HCT116 (cell line): ENCODE data around the gene RRM1. TPM values are rescaled to one million over a fixed set of nuclear protein-coding genes. Genes with fewer than 3 reads are reported as not detected.

Experiments
- ATAC-seq: fragments of 200-7000 bp; cut with Tn5 transposase; 2 replicates; pipeline ENCODE4 v1.9.1; 2020; ENCODE audit warnings: mild to moderate bottlenecking, moderate library complexity
- BruUV-seq: library from RNA; stranded (reverse); fragments of 400-500 nt; replicated peaks from 2 replicates; lab custom pipeline; 2021; lab: Mats Ljungman, UMichigan
- CTCF ChIA-PET: fragments of 300-600 bp; sonication (Branson Sonifier 250); formaldehyde crosslinking; loops from one replicate; lab custom pipeline; 2021; ENCODE audit warnings: antibody characterized with exemption; lab: Charles Lee
- POLR2A ChIA-PET: fragments of 300-600, 350-600 bp; sonication (Branson Sonifier 250); formaldehyde crosslinking; loops from one replicate; lab custom pipeline; 2021; ENCODE audit warnings: antibody characterized with exemption; lab: Charles Lee
- RAD21 ChIA-PET, 2 experiments: fragments of 300-600 bp; sonication (Branson Sonifier 250); formaldehyde crosslinking; loops; one replicate each; lab custom pipeline; 2023; ENCODE audit warnings: low total read pairs in 2 of 2; ENCODE audit not compliant: uncharacterized antibody in 2 of 2, unreplicated experiment in 2 of 2, low non-redundant PET in 1 of 2; lab: Charles Lee
- DNase-seq: peaks from one replicate; pipeline ENCODE4 v3.0.0-alpha.2; 2010; ENCODE audit warnings: low read depth, low spot score
- H2AFZ ChIP-seq: fragments of 200-600 bp; shearing (Covaris generic), sonication (generic); 2 replicates; pipeline ENCODE4 v1.6.1; 2017; ENCODE audit warnings: low read depth, mixed run types, mixed read lengths, antibody characterized with exemption, low read length; ENCODE audit not compliant: poor library complexity, severe bottlenecking
- H3K27ac ChIP-seq: 2 replicates; pipeline ENCODE4 v1.5.1; 2012; ENCODE audit warnings: low read depth, low read length
- H3K27me3 ChIP-seq: fragments of 200-600 bp; sonication (generic); 2 replicates; pipeline ENCODE4 v1.6.1; 2016; ENCODE audit warnings: mixed run types, low read length, mixed read lengths; ENCODE audit not compliant: insufficient read depth
- H3K36me3 ChIP-seq, 2 experiments: fragments of 200-500 bp in 1 of 2; fragments of 200-600 bp in 1 of 2; sonication (Bioruptor generic) in 1 of 2; sonication (generic) in 1 of 2; 2 replicates each; pipeline versions ENCODE4 v1.5.1 to v1.6.1; 2014 to 2016; ENCODE audit warnings: low read length in 2 of 2, inconsistent platforms in 1 of 2, mixed read lengths in 1 of 2, mixed run types in 1 of 2; ENCODE audit not compliant: insufficient read depth in 2 of 2, control insufficient read depth in 1 of 2
- H3K4me1 ChIP-seq, 2 experiments: fragments of 200-600 bp in 1 of 2; sonication (generic) in 1 of 2; 2 replicates each; pipeline versions ENCODE4 v1.5.1 to v1.6.1; 2012 to 2017; ENCODE audit warnings: low read length in 2 of 2, inconsistent platforms in 1 of 2, mild to moderate bottlenecking in 1 of 2, mixed read lengths in 1 of 2, mixed run types in 1 of 2, moderate library complexity in 1 of 2; ENCODE audit not compliant: insufficient read depth in 2 of 2, control insufficient read depth in 1 of 2
- H3K4me2 ChIP-seq: fragments of 200-600 bp; sonication (generic); 2 replicates; pipeline ENCODE4 v1.6.1; 2017; ENCODE audit warnings: mixed run types, low read length, mixed read lengths
- H3K4me3 ChIP-seq, 2 experiments: fragments of 200-600 bp in 1 of 2; sonication (generic) in 1 of 2; replicated peaks in 1 of 2; 2 replicates each; pipeline ENCODE4 v1.5.1; 2011 to 2016; ENCODE audit warnings: low read length in 2 of 2, control low read depth in 1 of 2, low read depth in 1 of 2, mild to moderate bottlenecking in 1 of 2, mixed read lengths in 1 of 2, mixed run types in 1 of 2
- H3K79me2 ChIP-seq: fragments of 200-600 bp; sonication (generic); 2 replicates; pipeline ENCODE4 v1.6.1; 2017; ENCODE audit warnings: mild to moderate bottlenecking, mixed run types, low read length, moderate library complexity, mixed read lengths; ENCODE audit not compliant: insufficient read depth
- H3K9ac ChIP-seq: fragments of 200-600 bp; sonication (generic); 2 replicates; pipeline ENCODE4 v1.6.1; 2016; ENCODE audit warnings: low read length, mixed read lengths
- H3K9me2 ChIP-seq: fragments of 200-600 bp; sonication (generic), shearing (Covaris generic); 2 replicates; pipeline ENCODE4 v1.6.1; 2017; ENCODE audit warnings: mixed run types, mild to moderate bottlenecking, moderate library complexity; ENCODE audit not compliant: insufficient read depth
- H3K9me3 ChIP-seq, 2 experiments: fragments of 200-500 bp in 1 of 2; fragments of 200-600 bp in 1 of 2; sonication (Bioruptor generic) in 1 of 2; sonication (generic) in 1 of 2; 2 replicates each; pipeline ENCODE4 v1.6.1; 2014 to 2017; ENCODE audit warnings: low read length in 2 of 2, mixed read lengths in 2 of 2, inconsistent platforms in 1 of 2, low read depth in 1 of 2, mild to moderate bottlenecking in 1 of 2, mixed run types in 1 of 2, moderate library complexity in 1 of 2; ENCODE audit not compliant: control insufficient read depth in 1 of 2, insufficient read depth in 1 of 2
- H4K20me1 ChIP-seq: fragments of 200-600 bp; sonication (generic), shearing (Covaris generic); 2 replicates; pipeline ENCODE4 v1.6.1; 2017; ENCODE audit warnings: mixed run types, mild to moderate bottlenecking, moderate library complexity; ENCODE audit not compliant: insufficient read depth
- CBX3 ChIP-seq: IDR thresholded peaks from 2 replicates; pipeline ENCODE4 v1.6.1; 2012; ENCODE audit warnings: low read depth
- CTCF ChIP-seq, 3 experiments: fragments of 200-600 bp in 1 of 3; sonication (generic) in 1 of 3; IDR thresholded peaks in 2 of 3; conservative IDR thresholded peaks in 1 of 3; 2 replicates each; pipeline ENCODE4 v1.5.1; 2012 to 2017; ENCODE audit warnings: low read depth in 2 of 3, low read length in 2 of 3, antibody characterized with exemption in 1 of 3, borderline replicate concordance in 1 of 3, control low read depth in 1 of 3, mild to moderate bottlenecking in 1 of 3, mixed read lengths in 1 of 3, mixed run types in 1 of 3, moderate library complexity in 1 of 3; ENCODE audit not compliant: insufficient read depth in 1 of 3
- ELF1 ChIP-seq: IDR thresholded peaks from 2 replicates; pipeline ENCODE4 v1.6.1; 2012; ENCODE audit warnings: low read depth, borderline replicate concordance
- EZH2 ChIP-seq: fragments of 200-600 bp; sonication (generic); IDR thresholded peaks from 2 replicates; pipeline ENCODE4 v1.6.1; 2017; ENCODE audit warnings: antibody characterized with exemption, mixed run types
- FOSL1 ChIP-seq: IDR thresholded peaks from 2 replicates; pipeline ENCODE4 v1.6.1; 2012; ENCODE audit warnings: low read depth
- MAX ChIP-seq: IDR thresholded peaks from 2 replicates; pipeline ENCODE4 v1.6.1; 2012
- POLR2AphosphoS5 ChIP-seq: IDR thresholded peaks from 2 replicates; pipeline ENCODE4 v1.6.1; 2011; ENCODE audit warnings: mild to moderate bottlenecking, low read depth, low read length, moderate library complexity
- RAD21 ChIP-seq: IDR thresholded peaks from 2 replicates; pipeline ENCODE4 v1.6.1; 2012; ENCODE audit warnings: low read depth, mild to moderate bottlenecking
- SIN3A ChIP-seq: IDR thresholded peaks from 2 replicates; pipeline ENCODE4 v1.6.1; 2012; ENCODE audit warnings: low read depth
- SP1 ChIP-seq: IDR thresholded peaks from 2 replicates; pipeline ENCODE4 v1.6.1; 2012; ENCODE audit warnings: low read depth
- TCF7L2 ChIP-seq: IDR thresholded peaks from 2 replicates; pipeline ENCODE4 v1.7.0; 2011; ENCODE audit warnings: borderline replicate concordance, inconsistent platforms; ENCODE audit not compliant: insufficient read depth, insufficient read length; ENCODE audit errors: extremely low read depth
- YY1 ChIP-seq: IDR thresholded peaks from 2 replicates; pipeline ENCODE4 v1.6.1; 2011; ENCODE audit warnings: low read length, low read depth, moderate library complexity, mild to moderate bottlenecking; ENCODE audit not compliant: insufficient replicate concordance; ENCODE audit errors: extremely low read depth
- intact Hi-C: fragments of 100-400 bp; cut with micrococcal nuclease; formaldehyde crosslinking; loops from 2 replicates; pipeline ENCODE4 v1.10.0; 2022
- total RNA-seq: library from RNA; stranded (reverse); gene quantifications from one replicate; pipeline ENCODE4 v1.2.1, GENCODE V29; 2021; ENCODE audit not compliant: unreplicated experiment
- TF ChIP-seq, protein P1 (sequence below): IDR thresholded peaks from 2 replicates; pipeline ENCODE4 v1.6.1; 2011; ENCODE audit warnings: mild to moderate bottlenecking, low read length, moderate library complexity; ENCODE audit not compliant: insufficient replicate concordance; ENCODE audit errors: extremely low read depth

RRM1 gene
- total RNA-seq, 1 experiment from 2014 or later, result 134 TPM

GRCh38 chr11:4164884-4165590, 70.4 kb downstream of the RRM1 start:
- H3K9ac ChIP-seq, result no peak overlapping the region
- H3K36me3 ChIP-seq, result no peaks in the 10 kb centered on the region
- no peaks in the 10 kb centered on the region for H3K9me2 ChIP-seq
- no peak overlapping the region for H2AFZ ChIP-seq
- H3K27ac ChIP-seq, result no peak overlapping the region
- intact Hi-C loops, result no loop called here
- no peaks in the 10 kb centered on the region for H4K20me1 ChIP-seq
- DNase-seq (no peak), ATAC-seq (no peak)
- ChIA-PET CTCF (no interaction called here), POLR2A (no interaction called here), RAD21 (no interaction called here)
- no peak overlapping the region for H3K4me2 ChIP-seq
- no peaks in the 10 kb centered on the region for H3K79me2 ChIP-seq
- no TSS peak for BruUV-seq
- H3K27me3 ChIP-seq, result no peaks in the 10 kb centered on the region
- no peaks in the 10 kb centered on the region for H3K9me3 ChIP-seq
- H3K4me3 ChIP-seq, result no peak overlapping the region
- TF ChIP-seq POLR2AphosphoS5 (no peak), EZH2 (no peak), SIN3A (no peak), ELF1 (no peak), MAX (no peak), CTCF (IDR thresholded peaks at IDR 0.05 in 2 of 3, conservative IDR thresholded peaks at IDR 0.05 in 1 of 3; ENCODE audit: borderline replicate concordance in 1 of 3, insufficient read depth in 1 of 3, low read depth in 2 of 3, low read length in 2 of 3) (no peak)
- H3K4me1 ChIP-seq, result no peaks in the 10 kb centered on the region

- H3K27ac ChIP-seq, result no peak overlapping the region
- no peaks in the 10 kb centered on the region for H3K9me2 ChIP-seq
- no peaks in the 10 kb centered on the region for H3K4me1 ChIP-seq
- no peak overlapping the region for H2AFZ ChIP-seq
- RAD21 ChIA-PET, result no interaction called here
- H3K4me3 ChIP-seq, result no peak overlapping the region
- CTCF ChIA-PET, result no interaction called here
- H3K36me3 ChIP-seq, result no peaks in the 10 kb centered on the region
- H3K79me2 ChIP-seq, result no peaks in the 10 kb centered on the region
- H4K20me1 ChIP-seq, result no peaks in the 10 kb centered on the region
- no peaks in the 10 kb centered on the region for H3K27me3 ChIP-seq
- no peak overlapping the region for H3K9ac ChIP-seq
- DNase-seq (no peak), ATAC-seq (no peak)
- POLR2A ChIA-PET, result no interaction called here
- intact Hi-C loops, result no loop called here
- no peak overlapping the region for H3K4me2 ChIP-seq
- no peaks in the 10 kb centered on the region for H3K9me3 ChIP-seq
- no TSS peak for BruUV-seq
- no peak for TF ChIP-seq ELF1
- TF ChIP-seq, protein P1, sequence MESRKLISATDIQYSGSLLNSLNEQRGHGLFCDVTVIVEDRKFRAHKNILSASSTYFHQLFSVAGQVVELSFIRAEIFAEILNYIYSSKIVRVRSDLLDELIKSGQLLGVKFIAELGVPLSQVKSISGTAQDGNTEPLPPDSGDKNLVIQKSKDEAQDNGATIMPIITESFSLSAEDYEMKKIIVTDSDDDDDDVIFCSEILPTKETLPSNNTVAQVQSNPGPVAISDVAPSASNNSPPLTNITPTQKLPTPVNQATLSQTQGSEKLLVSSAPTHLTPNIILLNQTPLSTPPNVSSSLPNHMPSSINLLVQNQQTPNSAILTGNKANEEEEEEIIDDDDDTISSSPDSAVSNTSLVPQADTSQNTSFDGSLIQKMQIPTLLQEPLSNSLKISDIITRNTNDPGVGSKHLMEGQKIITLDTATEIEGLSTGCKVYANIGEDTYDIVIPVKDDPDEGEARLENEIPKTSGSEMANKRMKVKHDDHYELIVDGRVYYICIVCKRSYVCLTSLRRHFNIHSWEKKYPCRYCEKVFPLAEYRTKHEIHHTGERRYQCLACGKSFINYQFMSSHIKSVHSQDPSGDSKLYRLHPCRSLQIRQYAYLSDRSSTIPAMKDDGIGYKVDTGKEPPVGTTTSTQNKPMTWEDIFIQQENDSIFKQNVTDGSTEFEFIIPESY, result no peak
- TF ChIP-seq FOSL1, result no peak
- TF ChIP-seq TCF7L2, result no peak
- TF ChIP-seq RAD21, result no peak
- TF ChIP-seq POLR2AphosphoS5, result no peak
- TF ChIP-seq YY1, result no peak
- TF ChIP-seq CBX3, result no peak
- TF ChIP-seq SP1, result no peak
These were observed 72.7 kb downstream of the RRM1 start for GRCh38 chr11:4167292-4167691.
